ACHN (cell line): ENCODE results near the gene CDHR4.
"Not testable (repeated sequence)": the region's sequence is repeated elsewhere in the genome, so short reads cannot be mapped to it uniquely, and the experiment has no call there.

Experiments
- DNase-seq: peaks from one replicate; pipeline ENCODE4 v3.0.0-alpha.2; 2015
- in situ Hi-C: cut with HindIII; loops from 2 replicates; pipeline ENCODE4 v1.10.0; 2017; ENCODE audit warnings: low sequenced_read_pairs, low pct_ligation_motif_present, low pct_unique_long_range_greater_than_20kb

The CDHR4 gene, protein sequence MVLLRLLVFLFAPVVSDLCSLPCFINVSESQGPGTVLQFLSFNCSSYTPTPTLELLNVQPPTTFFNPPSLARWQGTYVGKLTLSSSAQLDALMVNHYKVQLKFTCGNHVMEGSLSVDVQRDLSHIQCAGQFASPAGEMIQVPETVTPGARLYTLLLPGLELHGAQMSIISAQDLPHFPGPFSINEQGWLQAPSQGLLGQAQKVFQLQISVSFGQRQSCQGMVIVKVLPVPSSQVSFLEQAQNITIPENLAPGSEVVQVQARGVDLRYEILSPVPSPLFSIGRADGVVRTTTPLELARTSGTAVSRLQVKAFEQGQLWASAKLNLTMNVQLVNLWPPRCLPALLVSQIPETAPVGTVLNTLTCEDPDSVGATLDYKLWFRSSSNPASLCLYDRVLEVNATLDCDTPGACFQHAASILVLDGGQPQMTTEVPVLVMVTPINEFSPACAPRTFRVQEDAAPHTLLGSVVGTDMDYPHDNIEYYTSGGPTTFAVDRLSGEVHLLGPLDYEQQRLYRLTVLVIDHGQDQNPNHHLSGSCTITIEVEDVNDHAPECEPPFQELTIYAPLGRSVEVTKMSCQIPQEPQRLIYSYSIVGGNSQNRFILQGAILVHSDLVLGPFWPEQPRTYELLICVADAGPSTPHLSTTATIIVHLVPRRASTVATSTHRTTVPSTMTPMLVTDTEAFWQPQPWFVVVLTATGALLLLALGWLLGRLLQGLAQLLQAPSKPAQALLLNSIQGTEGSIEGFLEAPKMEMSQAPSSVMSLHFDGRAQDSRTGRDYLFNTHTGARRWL

DNA sequence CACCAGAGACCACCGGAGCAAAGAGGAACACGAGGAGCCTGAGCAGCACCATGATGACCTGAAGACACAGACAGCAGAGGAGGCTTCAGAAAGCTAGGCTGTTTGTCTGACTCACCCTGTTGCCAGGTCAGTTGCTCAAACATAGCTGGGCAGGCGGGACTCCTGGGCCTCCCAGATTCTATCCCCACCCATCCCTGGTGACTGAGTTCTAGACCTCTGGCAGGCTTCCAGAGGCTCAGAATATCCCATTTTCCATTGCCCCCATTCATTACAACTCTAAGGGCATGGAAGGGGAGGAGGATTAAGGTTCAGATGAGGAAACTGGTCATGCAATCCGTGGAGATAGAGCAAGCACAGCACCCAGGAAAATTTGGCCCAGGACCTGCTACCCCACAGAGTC is at the start of gene CDHR4:
CDHR4 (minus strand) TSS at position 113 of the 400 bp plus-strand sequence; CDS start at position 52, 61 bp downstream.
- peak; percentile 47 for DNase-seq
- in situ Hi-C loops, result no loop called here

DNA sequence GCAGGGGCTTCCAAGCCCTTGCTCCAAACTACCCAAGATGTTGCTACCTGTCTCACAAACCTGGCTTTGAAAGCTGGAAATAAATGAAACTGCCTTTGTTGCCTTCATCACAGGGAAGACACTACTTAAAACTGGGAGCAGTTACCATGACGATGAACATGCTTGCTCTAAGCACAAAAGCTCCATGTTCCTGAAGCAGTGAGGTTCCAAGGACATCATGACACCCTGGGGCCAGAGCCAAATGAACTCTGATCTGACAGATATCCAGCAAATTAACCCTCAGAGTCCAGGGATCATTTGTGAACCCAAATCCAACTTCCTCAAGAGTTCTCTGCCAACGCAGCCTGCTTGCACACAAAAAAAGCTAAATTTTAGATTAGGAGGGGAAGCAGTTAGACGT is 46.0 kb upstream of the CDHR4 start:
- in situ Hi-C loops, result no loop called here
- DNase-seq, result no peak

DNA sequence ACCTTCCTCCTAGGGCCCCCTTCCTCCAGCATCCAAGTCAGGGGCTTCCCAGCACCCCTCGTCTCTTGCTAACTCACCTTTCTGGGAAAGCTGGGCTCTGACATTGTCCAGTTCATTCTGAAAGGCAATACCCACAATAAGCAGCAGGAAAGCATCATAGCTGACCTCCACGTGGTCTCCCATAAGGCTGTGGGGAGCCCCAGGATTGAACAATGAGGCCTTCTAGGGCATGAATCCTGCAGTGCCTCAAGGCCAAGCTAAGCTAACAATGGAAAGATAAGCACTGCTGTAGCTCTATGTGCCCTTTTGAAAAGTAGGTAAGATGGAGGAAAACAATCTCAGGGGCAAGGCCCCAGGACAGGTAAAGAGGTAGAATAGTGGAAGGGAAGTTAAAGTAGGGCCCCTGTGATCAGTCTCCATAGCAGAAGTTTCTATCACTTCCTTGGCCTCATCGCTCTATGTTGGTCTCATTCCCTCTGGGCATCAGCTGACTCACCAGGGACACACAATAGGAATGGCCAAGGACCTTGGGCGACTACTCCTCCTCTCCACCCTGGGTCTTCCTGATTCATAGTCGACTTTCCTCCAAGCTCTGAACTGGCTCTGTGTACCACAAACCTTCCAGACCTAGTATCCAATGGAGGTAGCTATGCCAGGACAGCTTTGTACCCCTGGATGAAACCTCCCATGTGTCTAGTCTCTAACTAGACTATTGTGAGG is 45.0 kb upstream of the CDHR4 start:
- no peak for DNase-seq
- in situ Hi-C loops, result no loop called here

DNA sequence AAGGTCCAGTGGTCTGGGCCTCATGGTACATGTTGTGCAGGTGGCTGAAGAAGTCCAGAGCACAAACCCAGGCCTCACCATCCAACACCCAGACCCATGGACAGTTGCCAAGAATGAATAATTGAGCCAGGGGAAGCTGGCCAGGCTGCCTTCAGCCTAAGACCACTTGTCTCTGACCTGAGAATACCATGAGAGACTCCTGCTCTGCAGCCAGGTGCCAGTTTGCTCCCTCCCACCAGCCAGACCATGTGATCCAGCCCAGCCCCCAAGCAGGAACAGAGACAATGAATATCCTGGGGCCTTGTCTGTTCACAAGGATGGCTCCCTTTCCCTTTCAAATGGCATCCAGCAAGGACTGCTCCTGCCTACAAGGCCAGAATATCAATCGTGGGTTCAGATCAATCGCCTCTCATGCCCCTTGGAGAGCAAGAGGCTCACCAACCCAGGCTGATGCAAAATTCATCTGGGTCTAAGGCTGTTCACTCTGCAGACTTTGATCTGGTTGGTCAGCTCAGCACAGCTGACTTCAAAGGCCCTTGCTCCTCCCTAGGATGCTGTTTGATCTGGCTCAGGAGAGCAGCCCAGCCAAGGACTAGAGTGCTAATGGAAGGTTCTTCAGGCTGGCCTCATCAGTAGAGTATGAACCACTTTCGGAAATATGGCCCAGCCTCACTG is 43.3 kb upstream of the CDHR4 start:
- in situ Hi-C loops, result no loop called here

DNA sequence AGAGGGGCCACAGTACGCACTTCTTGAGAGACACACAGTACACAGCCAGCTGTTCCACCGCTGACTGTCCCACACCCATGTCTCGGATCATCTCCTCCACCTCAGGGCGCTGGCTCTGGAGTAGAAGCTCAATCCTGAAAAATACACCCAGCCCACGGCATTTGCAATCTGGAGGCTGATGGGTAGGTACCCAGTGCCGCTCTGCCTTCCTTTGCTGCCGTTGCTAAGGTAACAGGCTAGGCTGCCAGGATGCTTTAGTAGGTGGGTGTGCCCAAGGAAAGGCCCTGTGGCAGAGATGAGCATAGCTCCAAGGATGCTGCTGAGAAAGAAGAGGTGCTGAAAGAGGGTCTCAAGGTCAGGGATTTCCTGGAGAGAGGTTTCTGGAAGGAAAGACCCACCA is 42.1 kb upstream of the CDHR4 start:
- no peak for DNase-seq
- in situ Hi-C loops, result no loop called here

More for the DNA sequence above, 43.3 kb upstream of the CDHR4 start:
- no peak for DNase-seq

DNA sequence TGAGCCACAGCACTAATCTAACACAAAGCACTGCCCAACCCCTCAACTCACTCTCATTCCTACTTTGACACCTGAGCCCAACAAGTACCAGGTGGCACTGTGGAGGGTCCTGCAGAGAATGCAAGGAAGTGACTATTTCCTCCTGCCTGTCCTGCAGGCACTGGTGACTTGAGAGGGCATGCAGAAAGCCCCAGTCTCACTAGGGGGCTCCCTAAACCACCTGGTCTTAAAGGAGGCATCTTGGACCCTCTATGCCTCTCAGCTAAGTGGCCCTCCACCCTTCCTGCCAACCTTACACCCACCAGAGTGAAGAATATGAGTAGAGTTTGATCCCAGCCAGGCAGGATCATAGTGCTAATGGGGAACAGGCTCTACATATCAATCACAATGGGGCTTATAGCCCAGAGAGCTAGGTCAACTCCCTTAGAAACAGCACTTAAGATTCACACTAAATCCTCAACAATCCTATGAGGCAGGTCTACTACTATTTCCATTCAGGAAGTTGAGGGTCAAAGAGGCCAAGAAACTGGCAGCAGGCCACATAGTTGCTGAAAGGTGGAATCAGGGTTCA is 41.5 kb upstream of the CDHR4 start:
- in situ Hi-C loops, result no loop called here
- DNase-seq, result peak; percentile 35

DNA sequence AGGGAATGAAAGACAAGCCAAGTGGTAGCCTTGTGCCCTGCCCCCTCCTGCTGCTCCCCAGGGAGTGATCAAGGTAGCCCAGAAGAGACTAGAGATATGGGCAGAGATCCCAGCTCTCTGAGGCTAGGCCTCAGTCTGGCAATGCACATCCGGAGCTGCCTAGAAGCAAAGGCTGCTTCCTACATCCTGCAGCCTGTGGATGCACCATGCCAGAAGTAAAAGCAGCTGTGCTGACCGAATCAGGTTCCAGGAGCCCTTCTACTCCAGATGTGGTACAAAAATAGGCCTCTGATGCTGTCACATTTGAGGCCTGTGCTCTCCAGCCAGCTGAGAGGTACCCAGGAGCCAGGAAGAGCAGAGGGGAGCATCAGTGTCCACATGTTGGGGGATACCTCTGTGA is 40.7 kb upstream of the CDHR4 start:
- in situ Hi-C loops, result no loop called here

DNA sequence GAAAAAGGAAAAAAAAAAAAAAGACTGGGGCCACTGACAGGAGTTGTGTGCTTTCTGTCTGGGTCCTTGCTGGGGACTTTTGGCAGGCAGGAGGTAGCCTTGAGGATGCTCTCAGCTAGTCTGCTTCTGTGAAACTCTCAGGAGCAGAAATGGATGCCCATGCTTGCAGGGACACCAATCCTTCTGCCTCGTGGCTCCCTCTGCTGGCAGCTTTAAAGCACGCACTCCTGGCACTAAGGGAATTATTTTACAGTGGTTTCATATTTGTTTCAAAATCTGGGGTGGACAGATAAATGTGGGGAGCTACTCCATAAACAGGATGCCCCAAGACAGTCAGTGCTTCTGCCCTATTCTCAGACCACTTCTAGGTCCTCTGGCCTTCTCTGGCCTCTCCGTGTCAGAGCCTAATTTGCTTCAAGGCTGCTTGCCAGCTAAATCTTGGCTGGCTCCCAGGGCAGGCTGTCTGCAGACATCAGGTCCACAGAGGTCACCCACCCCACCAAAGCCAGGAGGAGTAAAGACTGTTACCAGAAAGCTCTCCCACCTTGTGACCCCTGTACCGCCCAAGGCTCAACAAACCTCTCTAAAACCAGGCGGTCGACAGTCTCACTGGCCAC is 39.6 kb upstream of the CDHR4 start:
- DNase-seq, result peak; percentile 63
- in situ Hi-C loops, result no loop called here

More for the DNA sequence above, 40.7 kb upstream of the CDHR4 start:
- no peak for DNase-seq

DNA sequence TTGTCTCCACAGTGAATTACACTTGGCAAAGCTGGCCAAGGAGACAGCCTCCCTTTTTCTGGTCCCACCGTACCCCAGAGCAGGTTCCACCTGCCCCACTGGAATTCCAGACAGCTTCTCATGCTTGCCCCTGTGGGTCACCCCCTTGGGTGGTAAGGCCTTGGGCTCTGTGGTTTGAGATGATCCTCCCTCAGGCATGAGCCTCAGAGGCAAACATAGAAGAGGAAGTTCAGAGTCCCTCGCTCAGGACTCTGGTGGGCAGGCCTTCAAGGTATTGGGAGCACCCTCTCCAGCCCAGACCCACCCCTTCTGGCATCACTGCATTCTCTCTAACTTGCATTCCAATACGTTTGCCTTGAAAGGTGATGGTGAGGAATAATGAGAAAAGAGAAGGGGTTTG is 31.7 kb upstream of the CDHR4 start:
- in situ Hi-C loops, result no loop called here
- DNase-seq, result no peak

DNA sequence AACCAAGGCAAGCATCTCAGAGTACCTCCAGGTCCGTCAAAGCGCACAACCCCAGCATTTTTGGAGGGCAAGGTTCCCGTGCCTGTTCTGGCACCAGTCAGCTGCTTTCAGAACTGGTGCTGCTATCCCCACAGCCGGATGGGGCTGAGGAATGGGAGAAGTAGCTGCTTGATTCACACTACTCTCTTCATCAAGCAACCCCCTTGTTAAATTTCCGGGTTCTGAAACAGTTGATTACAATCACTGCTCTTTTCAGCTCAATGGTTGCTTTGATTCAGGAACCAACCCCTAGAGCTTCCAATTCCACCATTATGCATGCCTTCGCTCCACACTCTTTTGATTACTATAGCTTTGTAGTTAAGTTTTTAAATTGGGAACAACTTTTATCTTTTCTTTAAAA is 26.3 kb upstream of the CDHR4 start:
- no peak for DNase-seq
- in situ Hi-C loops, result no loop called here

DNA sequence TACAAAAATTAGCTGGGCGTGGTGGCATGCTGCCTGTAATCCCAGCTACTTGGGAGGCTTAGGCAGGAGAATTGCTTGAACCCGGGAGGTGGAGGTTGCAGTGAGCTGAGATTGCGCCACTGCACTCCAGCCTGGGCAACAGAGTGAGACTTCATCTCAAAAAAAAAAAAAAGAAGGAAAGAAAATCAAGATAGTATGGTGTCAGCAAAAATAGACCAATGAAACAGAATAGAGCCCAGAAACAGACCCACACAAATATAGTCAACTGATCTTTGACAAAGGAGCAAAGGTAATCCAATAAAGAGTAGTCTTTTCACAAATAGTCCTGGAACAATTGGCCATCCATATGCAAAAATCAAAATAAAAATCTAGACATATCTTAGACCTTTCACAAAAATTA is 23.5 kb upstream of the CDHR4 start:
- DNase-seq, in situ Hi-C loops: not testable (repeated sequence)

DNA sequence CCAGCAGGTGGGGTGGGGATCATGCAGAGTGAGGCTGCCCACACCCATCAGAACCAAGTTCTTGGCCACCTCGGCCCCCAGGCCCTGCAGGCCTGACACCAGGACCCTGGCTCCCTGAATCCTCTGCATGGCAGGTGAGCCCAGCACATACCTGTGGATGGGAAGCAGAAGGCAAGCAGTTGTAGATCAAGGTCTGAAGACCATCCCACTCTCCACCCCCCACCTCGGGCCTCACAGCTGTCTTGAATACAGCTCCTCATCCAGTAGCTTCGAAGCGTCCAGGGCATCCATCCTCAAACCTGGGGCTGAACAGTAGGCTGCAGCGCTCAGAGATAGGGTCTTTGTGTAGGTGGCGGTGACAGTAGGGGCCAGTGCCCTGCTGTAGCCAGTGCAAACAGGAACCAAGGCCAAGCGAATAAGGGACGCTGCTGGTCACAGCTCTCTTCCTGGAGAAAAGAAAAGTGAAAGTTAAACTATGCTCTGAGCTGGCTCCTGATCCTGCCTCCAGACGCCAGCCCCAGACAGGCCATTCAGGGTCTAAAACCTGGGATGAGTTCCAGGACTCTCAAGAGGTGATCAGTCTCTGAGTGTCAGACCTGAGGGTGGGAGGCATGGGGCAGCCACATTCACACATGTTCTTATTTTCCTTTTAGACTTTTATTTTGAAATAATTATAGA is 14.0 kb upstream of the CDHR4 start, which contains the start of gene UBA7:
UBA7 (minus strand) TSS at position 457 of the 678 bp plus-strand sequence; CDS start at position 291, 166 bp downstream.
- in situ Hi-C loops, result no loop called here
- peak; percentile 54 for DNase-seq

DNA sequence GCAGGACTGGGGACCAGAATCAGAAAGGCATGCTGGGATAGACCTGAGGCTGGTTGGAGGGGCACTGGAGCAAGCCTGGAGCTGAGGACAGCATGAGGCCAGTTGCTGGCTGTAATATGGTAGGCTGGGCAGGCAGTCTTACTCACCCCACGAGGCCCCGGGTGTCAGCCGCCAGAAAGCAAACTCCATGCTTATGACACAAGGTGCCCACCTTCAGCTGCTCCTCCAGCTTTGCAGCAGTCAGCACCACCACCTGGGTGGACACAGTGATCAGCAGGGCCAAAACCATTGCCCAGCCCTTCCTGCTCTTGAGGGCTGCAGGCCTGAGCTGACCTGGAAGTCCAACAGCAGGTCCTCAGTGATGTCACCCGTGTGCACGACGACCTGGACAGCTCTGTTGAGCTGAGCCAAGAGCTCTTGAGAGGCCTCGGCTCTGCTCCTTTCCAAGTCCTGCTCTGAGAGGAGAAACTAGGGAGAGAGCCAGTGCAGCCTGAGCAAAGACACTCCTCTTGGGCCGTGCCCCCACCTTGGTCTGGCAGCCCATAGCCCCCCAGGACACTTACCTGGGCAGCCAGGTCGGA is 13.3 kb upstream of the CDHR4 start:
- no peak for DNase-seq
- in situ Hi-C loops, result no loop called here

DNA sequence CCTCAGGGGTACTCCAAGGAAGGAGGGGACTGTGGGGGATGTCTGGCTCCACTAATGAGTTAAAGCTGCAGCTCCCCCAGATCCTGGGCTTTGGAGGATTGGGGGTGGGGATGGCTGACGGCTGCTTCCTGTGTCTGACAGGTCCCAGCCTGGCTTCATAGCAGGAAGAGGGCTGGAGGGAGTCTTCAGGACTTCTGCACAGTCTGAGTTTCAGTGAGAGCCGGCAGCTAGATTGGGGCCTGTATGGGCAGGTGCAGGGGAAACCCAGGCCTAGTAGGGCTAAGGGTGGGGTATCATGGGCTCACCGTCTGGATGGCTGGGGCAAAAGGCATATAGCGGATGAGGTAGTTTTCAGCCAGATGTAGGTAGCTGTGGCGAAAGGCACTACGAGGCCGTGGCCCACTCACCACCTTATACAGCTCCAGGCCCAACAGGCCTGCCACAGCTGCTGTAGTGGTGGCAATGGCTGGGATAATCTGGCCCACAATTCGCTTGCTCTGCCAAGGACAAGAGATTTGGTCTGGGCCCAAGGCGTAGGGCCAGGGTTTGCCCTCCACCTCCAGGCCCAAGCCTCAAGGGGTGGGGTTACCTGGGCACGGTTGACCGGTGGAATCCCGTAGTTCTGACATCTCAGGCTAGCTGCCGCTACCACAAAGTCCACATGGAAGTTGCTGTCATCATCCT is 7.9 kb upstream of the CDHR4 start:
- in situ Hi-C loops, result no loop called here
- no peak for DNase-seq

DNA sequence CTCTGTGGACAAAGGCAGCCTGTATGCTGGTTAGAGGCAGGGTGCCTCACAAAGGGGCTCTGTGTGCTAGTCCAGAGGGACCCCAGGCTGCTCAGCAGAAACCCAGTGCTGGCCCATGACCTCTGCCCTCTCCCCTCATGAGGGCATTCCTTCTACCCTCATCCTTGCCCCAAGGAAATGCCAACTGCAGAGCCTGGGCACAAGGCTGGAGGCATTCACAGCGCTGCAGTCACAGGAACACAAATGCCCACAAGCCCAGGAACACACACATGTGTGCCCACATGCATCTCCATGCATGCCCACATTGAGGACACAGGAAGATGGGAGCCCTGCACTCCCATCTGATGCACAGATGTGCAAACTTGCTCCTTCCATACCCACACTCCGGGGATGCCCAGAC is 7.2 kb upstream of the CDHR4 start:
- no peak for DNase-seq
- in situ Hi-C loops, result no loop called here

DNA sequence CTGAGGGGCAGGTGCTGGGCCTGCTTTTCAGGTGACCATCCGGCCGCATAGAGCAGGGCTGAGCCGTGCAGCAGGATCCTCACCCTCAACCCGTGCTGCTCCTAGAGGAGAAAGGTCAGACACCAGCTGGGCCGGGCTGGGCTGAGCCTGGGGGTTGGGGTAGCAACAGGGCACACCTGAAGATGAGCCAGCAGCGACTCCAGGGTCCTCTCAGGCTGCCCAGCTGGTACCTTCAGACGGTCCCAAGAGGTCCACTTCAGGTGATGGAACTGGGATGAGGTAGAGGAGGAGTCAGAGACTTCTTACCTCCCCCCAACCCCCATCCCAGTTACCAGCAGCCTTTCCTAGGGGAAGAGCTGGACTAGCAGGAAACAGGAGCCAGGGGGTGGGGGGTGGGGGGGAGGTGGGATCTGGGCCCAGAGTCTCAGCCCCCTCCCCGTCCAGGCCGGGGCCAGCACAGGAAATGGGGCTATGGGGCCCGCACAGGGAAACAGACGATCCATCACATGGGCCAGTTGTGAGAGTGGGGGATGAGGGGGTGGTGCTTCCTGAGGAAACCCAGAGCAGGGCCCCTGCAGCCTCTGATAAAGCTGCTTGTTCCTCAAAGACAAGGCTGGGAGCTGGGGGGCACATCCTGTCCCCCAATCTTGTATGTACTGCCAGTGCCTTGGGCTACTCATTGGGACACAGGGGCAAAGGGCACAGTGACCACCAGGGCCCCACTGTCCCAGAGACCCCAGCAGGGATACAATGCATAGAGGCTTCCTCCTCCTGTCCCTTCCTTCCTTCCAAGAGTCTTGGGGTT is 6.4 kb upstream of the CDHR4 start:
- no peak for DNase-seq
- in situ Hi-C loops, result no loop called here
